Measurements from ENCODE around the gene ZNF33B.
"Not testable (repeated sequence)": the region's sequence is repeated elsewhere in the genome, so short reads cannot be mapped to it uniquely, and the experiment has no call there.

ZNF33B gene

DNA sequence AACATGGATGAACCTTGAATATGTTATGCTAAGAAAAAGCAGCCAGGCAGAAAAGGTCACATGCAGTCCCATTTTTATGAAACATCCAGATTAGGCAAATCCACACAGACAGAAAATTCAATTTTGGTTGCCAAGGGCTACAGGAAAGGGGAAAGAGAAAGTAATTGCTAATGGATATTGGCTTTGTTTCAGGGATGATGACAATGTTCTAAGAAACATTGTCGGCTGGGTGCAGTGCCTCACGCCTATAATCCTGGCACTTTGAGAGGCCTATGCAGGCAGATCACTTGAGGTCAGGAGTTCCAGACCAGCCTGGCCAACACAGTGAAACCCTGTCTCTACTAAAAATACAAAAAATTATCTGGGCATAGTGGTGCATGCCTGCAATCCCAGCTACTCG is 23.0 kb downstream of the ZNF33B start:
- no peak for DNase-seq (ENCODE audit: low read depth)

DNA sequence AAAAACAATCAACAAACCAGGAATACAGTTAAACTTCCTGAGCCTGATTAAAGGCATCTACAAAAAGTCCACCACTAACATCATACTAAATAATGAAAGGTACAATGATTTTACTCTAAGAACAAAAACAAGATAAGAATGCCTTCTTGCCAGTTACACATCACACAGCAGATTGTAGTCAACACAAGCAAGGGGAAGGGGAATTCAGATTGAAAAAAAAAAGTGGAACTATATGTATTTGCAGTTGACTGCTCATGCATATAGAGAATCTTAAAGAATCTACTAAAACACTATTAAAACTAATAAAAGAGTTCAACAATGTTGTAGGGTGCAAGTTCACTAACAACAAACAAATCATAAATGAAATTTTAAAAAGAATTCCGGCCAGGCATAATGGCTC is 28.5 kb downstream of the ZNF33B start:
- no peak for DNase-seq (ENCODE audit: low read depth)

DNA sequence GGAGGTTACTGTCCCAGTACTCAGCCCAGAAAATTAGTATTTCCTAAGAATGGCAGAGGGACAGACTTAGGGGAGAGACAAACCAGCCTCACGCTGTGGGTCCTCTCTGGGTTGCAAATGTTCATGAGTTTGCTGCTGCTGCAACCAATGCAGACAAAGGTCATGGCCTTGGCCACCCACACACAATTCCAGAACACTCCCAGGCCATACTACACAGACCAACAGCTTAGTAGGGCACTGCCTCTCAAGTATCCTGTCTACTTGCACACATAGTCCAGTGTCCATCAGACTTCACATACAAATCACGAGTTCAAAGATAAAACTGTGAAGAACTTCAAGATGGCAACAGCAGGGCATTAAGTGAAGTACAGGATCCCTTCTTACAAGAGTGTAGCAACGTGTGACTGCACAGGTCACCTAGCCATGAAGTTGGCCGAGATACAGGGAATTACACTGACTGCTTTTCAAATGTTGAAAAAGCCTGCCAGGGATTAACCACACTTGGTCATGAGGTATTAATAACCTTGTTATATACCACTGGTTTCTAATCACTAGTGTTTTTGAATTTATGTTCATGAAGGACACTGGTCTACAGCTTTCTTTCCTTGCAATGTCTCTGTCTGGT is 40.0 kb downstream of the ZNF33B start:
- DNase-seq (ENCODE audit: low read depth), result no peak

DNA sequence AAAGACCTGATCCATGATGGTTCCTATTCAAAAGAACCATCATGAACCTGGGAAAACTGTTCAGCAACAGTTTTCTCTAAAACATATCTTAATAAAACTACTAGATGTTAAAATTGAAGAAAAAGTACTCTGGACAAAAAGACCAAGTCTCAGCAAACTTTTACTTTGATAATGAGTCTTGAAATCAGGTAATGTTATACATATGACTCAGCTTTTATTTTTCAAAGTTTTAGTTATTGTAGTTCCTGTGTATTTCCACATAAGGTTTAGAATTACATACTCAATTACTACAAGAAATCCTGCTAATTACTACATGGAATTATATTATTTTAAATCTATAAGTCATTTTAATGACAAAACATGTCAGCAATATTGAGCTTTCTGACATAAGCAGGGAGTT is 42.2 kb downstream of the ZNF33B start:
- no peak for DNase-seq (ENCODE audit: low read depth)

DNA sequence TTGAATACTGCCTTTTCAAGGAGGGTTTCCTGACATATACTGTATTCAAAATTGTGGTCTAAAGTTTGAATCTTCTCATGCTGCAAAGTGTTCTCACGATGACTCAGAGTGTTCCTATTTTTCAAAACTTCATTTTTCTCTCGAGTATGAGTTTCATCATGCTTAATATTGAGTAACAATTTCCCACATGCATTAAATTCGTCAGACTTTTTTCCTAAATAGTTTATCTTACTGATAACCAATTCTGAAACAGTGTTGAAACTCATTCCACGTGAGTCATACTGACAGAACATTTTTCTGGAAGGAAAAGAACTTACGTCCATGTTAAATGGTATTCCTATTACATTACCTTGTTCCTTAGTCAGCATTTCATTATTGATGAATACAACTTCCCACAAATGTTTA is 44.1 kb downstream of the ZNF33B start:
- DNase-seq (ENCODE audit: low read depth), result no peak

DNA sequence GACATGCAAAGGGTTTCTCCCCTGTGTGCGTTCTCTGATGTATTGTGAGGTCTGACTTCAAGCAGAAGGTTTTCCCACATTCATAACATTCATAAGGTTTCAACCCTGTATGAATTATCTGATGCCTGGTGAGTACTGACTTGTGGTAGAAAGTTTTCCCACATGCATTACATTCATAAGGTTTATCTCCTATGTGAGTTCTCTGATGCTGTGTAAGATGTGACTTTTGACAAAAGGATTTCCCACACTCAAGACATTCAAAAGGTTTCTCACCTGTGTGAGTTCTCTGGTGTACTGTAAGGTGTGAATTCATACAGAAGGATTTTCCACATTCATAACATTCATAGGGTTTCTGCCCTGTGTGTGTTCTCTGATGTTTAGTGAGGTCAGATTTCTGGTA is 45.1 kb downstream of the ZNF33B start:
- no peak for DNase-seq (ENCODE audit: low read depth)

DNA sequence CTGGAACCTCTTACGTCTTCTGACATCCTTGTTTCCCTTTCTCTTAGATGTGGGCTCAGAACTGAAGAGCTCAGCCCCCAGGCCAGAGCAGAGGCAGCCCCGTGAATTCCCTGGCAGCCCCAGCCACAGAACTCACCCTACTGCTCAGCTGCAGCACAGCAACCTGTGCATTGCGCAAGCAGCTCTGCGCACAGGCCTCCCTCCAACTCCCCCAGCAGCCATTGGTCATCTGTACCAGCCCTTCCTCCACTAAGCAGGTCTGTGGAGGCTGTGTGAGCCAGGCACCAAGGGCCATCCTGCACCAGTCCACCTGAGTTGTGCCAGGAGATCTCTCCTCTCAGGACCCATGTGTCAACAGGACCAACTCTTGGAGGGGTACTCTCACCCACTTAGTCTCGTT is 54.5 kb downstream of the ZNF33B start:
- no peak for DNase-seq (ENCODE audit: low read depth)

DNA sequence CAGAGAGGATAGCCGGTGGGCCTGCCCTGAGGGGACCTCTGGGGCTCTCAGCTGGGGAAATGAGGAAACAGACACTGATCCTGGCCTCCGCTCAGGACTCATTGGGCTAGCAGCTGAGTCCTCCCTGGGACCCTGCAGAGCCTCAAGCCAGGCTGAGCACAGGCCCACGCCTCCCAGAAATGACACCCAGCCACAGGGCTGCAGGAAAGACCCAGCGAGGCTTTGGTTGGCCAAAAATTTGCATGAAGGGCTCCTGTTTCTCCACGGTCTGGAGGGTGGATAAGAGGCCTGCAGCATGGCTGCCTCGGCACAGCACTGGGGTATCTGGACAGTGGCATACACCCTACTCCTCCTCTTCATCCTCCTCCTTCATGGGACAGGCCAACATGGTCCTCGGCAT is 60.4 kb downstream of the ZNF33B start:
- no peak for DNase-seq (ENCODE audit: low read depth)

DNA sequence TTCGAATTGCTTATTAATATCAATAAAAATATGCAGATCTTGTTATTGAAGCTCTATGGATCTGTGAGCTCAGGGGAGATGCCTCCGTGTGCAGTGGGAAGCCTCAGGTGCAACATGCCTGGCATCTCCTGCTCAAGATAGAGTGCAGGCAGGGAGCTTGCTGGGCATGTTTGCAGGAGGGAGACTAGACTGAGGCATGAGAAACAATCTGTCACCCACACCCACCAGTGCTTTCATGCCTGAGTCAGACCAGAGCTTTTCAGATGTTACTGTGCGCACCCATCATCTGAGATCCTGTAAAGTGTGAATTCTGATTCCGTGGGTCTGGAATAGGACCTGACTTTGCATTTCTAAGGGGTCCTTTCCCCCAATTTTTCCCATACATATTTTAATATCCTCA is 62.0 kb downstream of the ZNF33B start:
- DNase-seq (ENCODE audit: low read depth), result no peak

DNA sequence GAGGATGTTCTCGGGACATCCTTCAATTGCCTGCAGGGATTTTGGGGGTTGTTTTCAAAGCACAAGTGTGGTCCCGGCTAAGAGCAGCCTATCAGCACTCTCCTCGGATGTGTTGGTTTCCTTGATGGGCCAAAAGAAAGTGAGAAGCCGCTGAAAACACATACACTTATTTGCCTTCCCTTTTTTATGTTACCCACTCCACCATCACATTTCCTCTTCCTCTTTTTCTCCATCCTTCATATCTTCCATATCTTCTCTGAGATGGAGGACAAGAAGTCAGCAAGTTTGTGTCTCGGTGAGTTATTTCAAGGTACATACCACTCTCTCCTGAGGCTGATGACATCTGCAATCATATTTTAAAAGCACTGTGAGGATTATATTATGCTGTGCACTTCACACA is 64.0 kb downstream of the ZNF33B start:
- no peak for DNase-seq (ENCODE audit: low read depth)

DNA sequence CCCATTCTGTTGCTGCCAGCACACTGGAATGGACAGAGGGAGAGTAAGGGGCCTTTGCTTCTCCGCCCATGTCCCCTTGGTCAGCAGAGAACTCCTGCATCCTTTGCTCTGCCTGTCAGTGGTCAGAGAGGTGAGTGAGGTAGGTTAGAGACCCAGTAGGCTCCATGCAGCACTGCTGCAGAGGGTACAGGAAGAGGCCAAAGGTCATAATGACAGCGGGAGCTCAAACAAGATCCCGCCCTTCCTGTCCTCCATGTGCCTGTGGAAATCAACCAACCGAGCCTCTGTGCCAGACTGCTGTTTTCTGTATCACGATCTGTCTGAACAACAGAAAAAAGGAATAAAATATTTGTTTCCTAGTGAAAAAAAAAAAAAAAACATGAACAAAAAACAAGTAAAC is 81.4 kb downstream of the ZNF33B start:
- no peak for DNase-seq (ENCODE audit: low read depth)

DNA sequence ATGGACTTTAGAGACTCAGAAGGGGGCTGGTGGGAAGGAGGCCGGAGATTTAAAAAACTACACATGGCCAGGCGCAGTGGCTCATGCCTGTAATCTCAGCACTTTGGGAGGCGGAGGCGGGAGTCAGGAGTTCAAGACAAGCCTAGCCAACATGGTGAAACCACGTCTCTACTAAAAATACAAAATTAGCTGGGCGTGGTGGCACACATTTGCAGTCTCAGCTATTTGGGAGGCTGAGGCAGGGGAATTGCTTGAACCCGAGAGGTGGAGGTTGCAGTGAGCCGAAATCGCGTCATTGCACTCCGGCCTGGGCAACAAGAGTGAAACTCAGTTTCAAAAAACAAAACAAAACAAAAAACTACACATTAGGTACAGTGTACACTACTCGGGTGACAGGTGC is 84.8 kb downstream of the ZNF33B start:
- DNase-seq (ENCODE audit: low read depth), result not testable (repeated sequence)

DNA sequence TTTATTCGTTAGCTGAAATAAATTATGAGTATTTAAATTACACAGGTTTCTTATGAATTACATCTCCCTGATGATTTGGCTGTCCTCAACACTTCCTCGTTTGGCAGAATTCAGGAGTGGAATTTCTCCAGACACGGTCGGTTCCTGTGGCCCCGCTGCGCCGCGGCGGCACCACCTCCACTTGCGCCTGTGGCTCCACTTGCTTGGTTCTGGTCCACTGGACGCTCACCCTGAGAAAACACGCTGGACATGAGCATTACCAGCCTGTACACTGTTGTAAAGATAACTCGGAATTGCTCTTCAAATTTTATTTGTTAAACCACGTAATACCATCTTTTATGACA is 85.3 kb downstream of the ZNF33B start:
- no peak for DNase-seq (ENCODE audit: low read depth)

DNA sequence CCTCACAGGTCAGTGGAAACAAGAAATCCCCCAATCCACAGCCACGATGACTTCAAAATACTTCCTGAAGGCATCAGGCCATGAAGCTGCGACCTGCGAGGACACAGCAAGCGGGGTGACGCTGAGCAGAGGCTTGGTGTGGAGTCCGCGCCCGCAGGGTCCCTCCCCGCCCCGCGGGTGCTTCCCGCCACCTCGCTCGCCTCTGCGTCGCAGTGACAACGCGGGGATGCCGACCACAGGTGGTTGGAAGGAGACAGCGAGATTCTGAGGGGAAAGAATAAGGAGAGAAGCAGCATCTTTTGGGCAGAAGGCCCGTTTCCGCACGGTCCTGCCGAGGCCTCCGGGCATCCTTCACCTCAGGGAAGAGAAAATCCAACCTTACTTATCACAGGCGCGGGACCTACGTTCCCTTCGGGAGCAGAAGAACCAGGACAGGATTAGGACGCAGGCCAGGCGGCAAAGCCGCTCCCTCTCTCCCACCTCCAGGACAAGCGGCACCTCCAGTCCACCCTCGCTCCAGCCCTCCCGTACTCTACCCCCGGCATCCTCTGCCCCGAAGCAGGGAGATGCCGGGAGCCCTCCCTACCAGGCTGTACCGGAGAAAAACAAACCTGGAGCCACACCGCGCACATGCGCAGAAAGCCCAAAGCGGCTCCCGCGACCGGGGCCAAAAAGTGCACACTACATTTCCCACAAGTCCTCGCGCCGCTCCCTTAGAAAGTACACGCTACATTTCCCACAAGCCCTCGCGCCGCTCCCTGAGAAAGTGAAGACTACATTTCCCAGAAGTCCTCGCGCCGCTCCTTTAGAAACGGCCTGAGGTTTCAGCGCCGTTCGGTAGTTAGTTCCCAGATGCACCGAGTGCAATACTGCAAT is 85.9 kb downstream of the ZNF33B start:
- peak; percentile 94 for DNase-seq (ENCODE audit: low read depth)

DNA sequence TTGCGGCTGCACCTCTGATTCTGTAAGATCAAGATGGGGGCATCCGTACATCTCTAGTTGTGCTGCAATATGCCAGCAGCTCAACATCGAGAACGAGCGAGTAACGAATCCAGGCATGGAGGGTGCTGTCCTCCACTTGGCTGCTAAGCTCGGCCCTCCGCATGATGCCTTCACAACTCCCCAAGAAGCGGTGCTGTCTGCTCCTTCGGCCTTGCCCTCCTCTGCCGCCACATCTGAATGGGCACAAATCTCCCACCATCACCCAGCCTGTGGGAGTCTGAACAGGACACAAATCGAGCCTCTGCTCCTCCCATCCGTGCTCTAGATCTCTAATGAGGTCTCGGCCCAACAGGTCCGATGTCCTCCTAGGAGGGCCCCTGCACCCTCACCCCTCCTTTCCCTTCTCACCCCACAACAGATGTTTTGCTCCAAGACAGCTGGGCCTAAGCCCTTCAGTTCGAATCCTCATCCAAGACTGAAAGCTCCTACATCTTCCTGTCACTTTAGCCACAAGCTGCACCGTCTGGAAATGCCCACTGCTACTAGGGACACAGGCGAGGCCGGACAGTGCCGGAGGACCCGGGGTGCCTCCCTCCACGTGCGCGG is 86.7 kb downstream of the ZNF33B start:
- no peak for DNase-seq (ENCODE audit: low read depth)

DNA sequence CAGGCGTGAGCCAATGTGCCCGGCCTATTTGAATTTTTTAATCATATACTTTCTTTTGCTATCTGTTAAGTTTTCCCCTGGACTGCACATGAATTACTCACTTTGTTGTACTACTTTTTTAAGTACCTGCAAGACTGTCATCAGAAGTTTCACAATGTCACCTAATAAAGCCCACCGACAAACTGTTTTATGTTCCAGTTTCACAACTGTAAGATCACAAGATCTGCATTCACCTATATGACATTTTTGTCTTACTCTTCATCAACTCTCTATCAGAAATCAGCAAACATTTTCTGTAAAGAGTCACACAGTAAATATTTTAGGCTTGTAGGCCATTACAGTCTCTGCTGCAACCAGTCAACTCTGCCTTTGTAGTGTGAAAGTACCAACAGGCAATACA is 88.5 kb downstream of the ZNF33B start:
- DNase-seq (ENCODE audit: low read depth), result no peak

DNA sequence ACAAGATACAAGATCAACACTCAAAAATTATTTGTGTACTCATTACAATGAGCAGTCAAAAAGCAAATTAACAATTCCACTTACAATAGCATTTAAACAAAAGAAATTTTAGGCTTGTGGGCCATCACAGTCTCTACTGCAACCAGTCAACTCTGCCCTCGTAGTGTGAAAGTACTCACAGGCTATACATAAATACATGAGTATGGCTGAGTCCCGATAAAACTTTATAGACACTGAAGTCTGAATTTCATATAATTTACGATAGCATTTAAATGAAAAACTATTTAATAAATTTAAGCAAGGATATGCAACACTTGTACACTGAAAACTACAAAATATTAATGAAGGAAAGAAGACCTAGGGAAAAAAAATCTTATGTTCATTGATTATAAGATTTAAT is 90.1 kb downstream of the ZNF33B start:
- DNase-seq (ENCODE audit: low read depth), result no peak

DNA sequence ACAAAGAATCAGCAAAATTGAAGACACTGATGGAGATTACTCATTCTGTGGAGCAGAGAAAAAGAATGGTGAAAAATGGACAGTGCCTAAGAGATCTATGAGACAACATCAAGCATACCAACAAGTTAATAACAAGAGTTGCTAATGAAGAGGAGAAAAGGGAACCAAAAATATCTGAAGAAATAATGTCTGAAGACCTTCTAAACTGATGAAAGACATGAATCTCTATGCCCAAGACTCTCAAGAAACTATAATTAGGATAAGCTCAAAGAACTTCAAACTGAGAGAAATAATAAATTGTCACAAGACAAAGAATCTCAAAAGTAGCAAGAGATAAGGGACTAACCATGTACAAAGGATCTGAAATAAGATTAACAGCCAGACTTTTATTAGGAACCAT is 93.4 kb downstream of the ZNF33B start:
- DNase-seq (ENCODE audit: low read depth), result no peak

DNA sequence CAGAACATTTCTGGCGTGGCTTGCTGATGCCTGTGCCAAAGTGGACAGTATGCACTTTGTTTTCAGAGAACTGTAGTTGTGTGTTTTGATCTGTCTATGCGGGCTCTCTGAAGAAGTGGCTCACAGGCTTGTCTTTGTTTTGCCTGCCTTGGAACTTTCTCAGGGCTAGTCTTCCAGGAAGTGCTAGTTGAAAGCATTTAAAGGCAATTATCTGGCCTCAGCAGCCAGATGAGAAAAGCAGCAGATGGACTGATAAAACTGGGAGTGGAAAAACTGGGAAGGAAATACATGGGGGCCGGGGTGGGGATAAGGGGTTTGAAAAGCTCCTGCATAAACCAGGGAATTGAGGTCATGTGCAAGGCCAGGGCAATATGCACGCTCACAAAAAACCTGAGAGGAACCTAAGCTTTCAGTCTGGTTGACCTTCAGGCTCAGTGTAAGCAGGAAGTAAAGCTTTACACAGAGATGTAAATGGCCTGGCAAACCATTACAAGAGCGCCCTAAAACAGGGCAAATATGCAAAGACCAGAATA is 94.5 kb downstream of the ZNF33B start:
- no peak for DNase-seq (ENCODE audit: low read depth)

All from stimulated activated CD8-positive, alpha-beta memory T cell treated with anti-CD3 and anti-CD28 coated beads, Interleukin-12 subunit alpha, Interleukin-12 subunit beta, amount 100 ng/mL, for 1 hour (primary cell).